ENCODE data around the gene SLC11A1. TPM values are rescaled to one million over a fixed set of nuclear protein-coding genes. Genes with fewer than 3 reads are reported as not detected.

Gene SLC11A1
- total RNA-seq, 3 donors from 2014 or later: 0.05 to 0.61 (median 0.05) TPM

GRCh38 chr2:218357236-218358177 lies 24.6 kb upstream of the SLC11A1 start:
- Mint-ChIP-seq H3K27me3 (ENCODE audit: low read depth) (no peaks in the 10 kb centered on the region), H3K36me3 (ENCODE audit: insufficient read depth) (no peaks in the 10 kb centered on the region), H3K9me3 (peaks cover 4% of the 10 kb centered on the region), H3K4me3 (no peak overlapping the region), H3K4me1 (ENCODE audit: low read depth) (no peaks in the 10 kb centered on the region)
- no peak for DNase-seq
- no peak for ATAC-seq

GRCh38 chr2:218360453-218360852 lies 21.6 kb upstream of the SLC11A1 start:
- ATAC-seq (no peak), DNase-seq (no peak)
- Mint-ChIP-seq H3K27me3 (ENCODE audit: low read depth) (no peaks in the 10 kb centered on the region), H3K9me3 (no peaks in the 10 kb centered on the region), H3K4me1 (ENCODE audit: low read depth) (no peaks in the 10 kb centered on the region), H3K4me3 (no peak overlapping the region), H3K36me3 (ENCODE audit: insufficient read depth) (no peaks in the 10 kb centered on the region)

- no peak for DNase-seq
- peaks cover 2% of the 10 kb centered on the region for H3K4me1 Mint-ChIP-seq (ENCODE audit: low read depth)
- ATAC-seq: no peak
- H3K27me3 Mint-ChIP-seq (ENCODE audit: low read depth): no peaks in the 10 kb centered on the region
- H3K4me3 Mint-ChIP-seq: no peak overlapping the region
- H3K36me3 Mint-ChIP-seq (ENCODE audit: insufficient read depth): no peaks in the 10 kb centered on the region
- no peaks in the 10 kb centered on the region for H3K9me3 Mint-ChIP-seq
Measured at GRCh38 chr2:218362606-218363005, 19.5 kb upstream of the SLC11A1 start.

GRCh38 chr2:218363736-218364135 lies 18.3 kb upstream of the SLC11A1 start:
- no peaks in the 10 kb centered on the region for H3K9me3 Mint-ChIP-seq
- no peak for DNase-seq
- H3K27me3 Mint-ChIP-seq (ENCODE audit: low read depth): no peaks in the 10 kb centered on the region
- peaks cover 6% of the 10 kb centered on the region for H3K4me1 Mint-ChIP-seq (ENCODE audit: low read depth)
- no peaks in the 10 kb centered on the region for H3K36me3 Mint-ChIP-seq (ENCODE audit: insufficient read depth)
- no peak for ATAC-seq
- no peak overlapping the region for H3K4me3 Mint-ChIP-seq

- Mint-ChIP-seq H3K4me3 (no peak overlapping the region), H3K4me1 (ENCODE audit: low read depth) (peaks cover 10% of the 10 kb centered on the region), H3K36me3 (ENCODE audit: insufficient read depth) (no peaks in the 10 kb centered on the region), H3K9me3 (no peaks in the 10 kb centered on the region), H3K27me3 (ENCODE audit: low read depth) (no peaks in the 10 kb centered on the region)
- DNase-seq: no peak
- ATAC-seq: no peak
Measured at GRCh38 chr2:218364196-218364595, 17.9 kb upstream of the SLC11A1 start.

GRCh38 chr2:218366621-218367414 lies 15.3 kb upstream of the SLC11A1 start:
- Mint-ChIP-seq H3K27me3 (ENCODE audit: low read depth) (no peaks in the 10 kb centered on the region), H3K4me1 (ENCODE audit: low read depth) (peaks cover 20% of the 10 kb centered on the region), H3K9me3 (no peaks in the 10 kb centered on the region), H3K4me3 (peak overlapping the region; percentile 76), H3K36me3 (ENCODE audit: insufficient read depth) (no peaks in the 10 kb centered on the region)
- DNase-seq (no peak), ATAC-seq (no peak)

GRCh38 chr2:218367415-218368149 lies 14.5 kb upstream of the SLC11A1 start:
- H3K4me3 Mint-ChIP-seq: peak overlapping the region; percentile 76
- H3K27me3 Mint-ChIP-seq (ENCODE audit: low read depth): no peaks in the 10 kb centered on the region
- peaks cover 20% of the 10 kb centered on the region for H3K4me1 Mint-ChIP-seq (ENCODE audit: low read depth)
- DNase-seq (peak; percentile 56), ATAC-seq (peak; percentile 92)
- H3K36me3 Mint-ChIP-seq (ENCODE audit: insufficient read depth): no peaks in the 10 kb centered on the region
- H3K9me3 Mint-ChIP-seq: no peaks in the 10 kb centered on the region

- Mint-ChIP-seq H3K4me1 (ENCODE audit: low read depth) (peaks cover 20% of the 10 kb centered on the region), H3K27me3 (ENCODE audit: low read depth) (no peaks in the 10 kb centered on the region), H3K4me3 (peak overlapping the region; percentile 76), H3K9me3 (no peaks in the 10 kb centered on the region), H3K36me3 (ENCODE audit: insufficient read depth) (no peaks in the 10 kb centered on the region)
- DNase-seq (no peak), ATAC-seq (no peak)
Measured at GRCh38 chr2:218368150-218368528, 13.9 kb upstream of the SLC11A1 start.

- Mint-ChIP-seq H3K9me3 (no peaks in the 10 kb centered on the region), H3K4me1 (ENCODE audit: low read depth) (peaks cover 20% of the 10 kb centered on the region), H3K27me3 (ENCODE audit: low read depth) (no peaks in the 10 kb centered on the region), H3K4me3 (peak overlapping the region; percentile 76), H3K36me3 (ENCODE audit: insufficient read depth) (no peaks in the 10 kb centered on the region)
- DNase-seq (no peak), ATAC-seq (no peak)
Measured at GRCh38 chr2:218368621-218369153, 13.4 kb upstream of the SLC11A1 start.

GRCh38 chr2:218369330-218369729 lies 12.7 kb upstream of the SLC11A1 start:
- H3K4me1 Mint-ChIP-seq (ENCODE audit: low read depth): peaks cover 20% of the 10 kb centered on the region
- H3K36me3 Mint-ChIP-seq (ENCODE audit: insufficient read depth): no peaks in the 10 kb centered on the region
- ATAC-seq: no peak
- DNase-seq: no peak
- H3K27me3 Mint-ChIP-seq (ENCODE audit: low read depth): no peaks in the 10 kb centered on the region
- peak overlapping the region; percentile 29 for H3K4me3 Mint-ChIP-seq
- no peaks in the 10 kb centered on the region for H3K9me3 Mint-ChIP-seq

GRCh38 chr2:218370410-218371063 lies 11.5 kb upstream of the SLC11A1 start:
- no peaks in the 10 kb centered on the region for H3K36me3 Mint-ChIP-seq (ENCODE audit: insufficient read depth)
- H3K4me3 Mint-ChIP-seq: no peak overlapping the region
- H3K27me3 Mint-ChIP-seq (ENCODE audit: low read depth): no peaks in the 10 kb centered on the region
- ATAC-seq (no peak), DNase-seq (no peak)
- no peaks in the 10 kb centered on the region for H3K9me3 Mint-ChIP-seq
- H3K4me1 Mint-ChIP-seq (ENCODE audit: low read depth): peaks cover 20% of the 10 kb centered on the region

- DNase-seq (no peak), ATAC-seq (no peak)
- no peak overlapping the region for H3K4me3 Mint-ChIP-seq
- H3K27me3 Mint-ChIP-seq (ENCODE audit: low read depth): no peaks in the 10 kb centered on the region
- H3K4me1 Mint-ChIP-seq (ENCODE audit: low read depth): peaks cover 20% of the 10 kb centered on the region
- no peaks in the 10 kb centered on the region for H3K36me3 Mint-ChIP-seq (ENCODE audit: insufficient read depth)
- no peaks in the 10 kb centered on the region for H3K9me3 Mint-ChIP-seq
Measured at GRCh38 chr2:218371983-218372350, 10.1 kb upstream of the SLC11A1 start.

- Mint-ChIP-seq H3K9me3 (no peaks in the 10 kb centered on the region), H3K4me1 (ENCODE audit: low read depth) (peaks cover 5% of the 10 kb centered on the region), H3K4me3 (no peak overlapping the region), H3K36me3 (ENCODE audit: insufficient read depth) (no peaks in the 10 kb centered on the region), H3K27me3 (ENCODE audit: low read depth) (no peaks in the 10 kb centered on the region)
- no peak for ATAC-seq
- DNase-seq: no peak
Measured at GRCh38 chr2:218374795-218375194, 7.3 kb upstream of the SLC11A1 start.

- Mint-ChIP-seq H3K4me1 (ENCODE audit: low read depth) (peaks cover 2% of the 10 kb centered on the region), H3K4me3 (no peak overlapping the region), H3K36me3 (ENCODE audit: insufficient read depth) (no peaks in the 10 kb centered on the region), H3K9me3 (no peaks in the 10 kb centered on the region), H3K27me3 (ENCODE audit: low read depth) (no peaks in the 10 kb centered on the region)
- DNase-seq (no peak), ATAC-seq (no peak)
Measured at GRCh38 chr2:218375212-218375611, 6.9 kb upstream of the SLC11A1 start.
